ENCODE results near the gene ASCC1.

ASCC1 gene

GRCh38 chr10:72098301-72098835 is 117.7 kb downstream of the ASCC1 start:
- no peak for DNase-seq (ENCODE audit: low read depth in 3 of 3)

GRCh38 chr10:72097448-72098300 is 118.4 kb downstream of the ASCC1 start:
- no peak for DNase-seq (ENCODE audit: low read depth in 3 of 3)

GRCh38 chr10:72096115-72097000 is 119.7 kb downstream of the ASCC1 start:
- DNase-seq (ENCODE audit: low read depth in 3 of 3): no peak

GRCh38 chr10:72095195-72095594 is 120.9 kb downstream of the ASCC1 start:
- no peak for DNase-seq (ENCODE audit: low read depth in 3 of 3)

- DNase-seq (ENCODE audit: low read depth in 3 of 3): no peak
These were observed 121.5 kb downstream of the ASCC1 start for GRCh38 chr10:72094574-72094973.

GRCh38 chr10:72093450-72093849 is 122.6 kb downstream of the ASCC1 start:
- DNase-seq (ENCODE audit: low read depth in 3 of 3): no peak

GRCh38 chr10:72092987-72093386 is 123.1 kb downstream of the ASCC1 start:
- no peak for DNase-seq (ENCODE audit: low read depth in 3 of 3)

- DNase-seq (ENCODE audit: low read depth in 3 of 3): no peak
These were observed 123.7 kb downstream of the ASCC1 start for GRCh38 chr10:72092171-72092924.

GRCh38 chr10:72090326-72090725 is 125.8 kb downstream of the ASCC1 start:
- no peak for DNase-seq (ENCODE audit: low read depth in 3 of 3)

- no peak for DNase-seq (ENCODE audit: low read depth in 3 of 3)
These were observed 126.5 kb downstream of the ASCC1 start for GRCh38 chr10:72089618-72090017.

- DNase-seq (ENCODE audit: low read depth in 3 of 3): peak in 1 of 3 donors; percentile 53
These were observed 127.0 kb downstream of the ASCC1 start for GRCh38 chr10:72088889-72089575.

GRCh38 chr10:72087969-72088888 is 127.8 kb downstream of the ASCC1 start, which contains the start of gene SPOCK2:
TSS of gene SPOCK2 (minus strand) at chr10:72088551. CDS start at chr10:72088328, 223 bp downstream.
- peak in 2 of 3 donors; percentile 45 to 54 for DNase-seq (ENCODE audit: low read depth in 3 of 3)

GRCh38 chr10:72087392-72087968 is 128.6 kb downstream of the ASCC1 start:
- DNase-seq (ENCODE audit: low read depth in 3 of 3): no peak

GRCh38 chr10:72086466-72087391 is 129.3 kb downstream of the ASCC1 start:
- peak in 1 of 3 donors; percentile 44 for DNase-seq (ENCODE audit: low read depth in 3 of 3)

- no peak for DNase-seq (ENCODE audit: low read depth in 3 of 3)
These were observed 130.1 kb downstream of the ASCC1 start for GRCh38 chr10:72085864-72086465.

- DNase-seq (ENCODE audit: low read depth in 3 of 3): no peak
These were observed 130.9 kb downstream of the ASCC1 start for GRCh38 chr10:72085166-72085565.

GRCh38 chr10:72083790-72084459 is 132.2 kb downstream of the ASCC1 start:
- DNase-seq (ENCODE audit: low read depth in 3 of 3): peak in 1 of 3 donors; percentile 41

All from stimulated activated CD4-positive, alpha-beta T cell treated with anti-CD3 and anti-CD28 coated beads, TNF-alpha, amount 100 ng/mL, for 48 hours (primary cell).